ENCODE data around the gene ZNF23. TPM values are rescaled to one million over a fixed set of nuclear protein-coding genes. Genes with fewer than 3 reads are reported as not detected.

ZNF23 gene
- total RNA-seq, 1 experiment from 2014 or later = 9.6 TPM

GRCh38 chr16:71453036-71453435 is 9.0 kb downstream of the ZNF23 start:
- no peaks in the 10 kb centered on the region for H3K4me1 Mint-ChIP-seq
- TF ChIP-seq, protein P1, sequence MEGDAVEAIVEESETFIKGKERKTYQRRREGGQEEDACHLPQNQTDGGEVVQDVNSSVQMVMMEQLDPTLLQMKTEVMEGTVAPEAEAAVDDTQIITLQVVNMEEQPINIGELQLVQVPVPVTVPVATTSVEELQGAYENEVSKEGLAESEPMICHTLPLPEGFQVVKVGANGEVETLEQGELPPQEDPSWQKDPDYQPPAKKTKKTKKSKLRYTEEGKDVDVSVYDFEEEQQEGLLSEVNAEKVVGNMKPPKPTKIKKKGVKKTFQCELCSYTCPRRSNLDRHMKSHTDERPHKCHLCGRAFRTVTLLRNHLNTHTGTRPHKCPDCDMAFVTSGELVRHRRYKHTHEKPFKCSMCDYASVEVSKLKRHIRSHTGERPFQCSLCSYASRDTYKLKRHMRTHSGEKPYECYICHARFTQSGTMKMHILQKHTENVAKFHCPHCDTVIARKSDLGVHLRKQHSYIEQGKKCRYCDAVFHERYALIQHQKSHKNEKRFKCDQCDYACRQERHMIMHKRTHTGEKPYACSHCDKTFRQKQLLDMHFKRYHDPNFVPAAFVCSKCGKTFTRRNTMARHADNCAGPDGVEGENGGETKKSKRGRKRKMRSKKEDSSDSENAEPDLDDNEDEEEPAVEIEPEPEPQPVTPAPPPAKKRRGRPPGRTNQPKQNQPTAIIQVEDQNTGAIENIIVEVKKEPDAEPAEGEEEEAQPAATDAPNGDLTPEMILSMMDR (conservative IDR thresholded peaks at IDR 0.05) = no peak
- H3K4me2 ChIP-seq (ENCODE audit: insufficient read depth, insufficient read length, low read length) = no peak overlapping the region
- H3K23me2 ChIP-seq (ENCODE audit: insufficient read length, low read depth, low read length, poor library complexity, severe bottlenecking) = no peaks in the 10 kb centered on the region
- H2BK5ac ChIP-seq (ENCODE audit: insufficient read length, low read length) = no peak overlapping the region
- no peaks in the 10 kb centered on the region; the same call in 1 of the 2 replicates for H3K79me2 ChIP-seq (ENCODE audit: insufficient read depth, low read length)
- no peak overlapping the region for H2AK5ac ChIP-seq (ENCODE audit: insufficient read length, low read length)
- no peaks in the 10 kb centered on the region for H4K20me1 ChIP-seq (ENCODE audit: control insufficient read depth, insufficient read depth, insufficient read length)
- H4K91ac ChIP-seq (ENCODE audit: insufficient read length, low read depth, low read length) = no peak overlapping the region
- H2BK12ac ChIP-seq (ENCODE audit: insufficient read length, low read depth, low read length) = no peak overlapping the region
- H3K9me3 Mint-ChIP-seq = peaks cover 48 to 65% of the 10 kb centered on the region in 2 experiments
- H3K14ac ChIP-seq (ENCODE audit: insufficient read depth, low read length) = no peak overlapping the region
- no peak overlapping the region for H3K56ac ChIP-seq (ENCODE audit: insufficient read length, low read depth, low read length)
- peaks cover 81 to 85% (median 82%) of the 10 kb centered on the region in 3 experiments for H3K36me3 Mint-ChIP-seq (ENCODE audit: insufficient read depth in 1 of 3, low read depth in 3 of 3)
- no peak overlapping the region for H2AFZ ChIP-seq (ENCODE audit: low read length)
- no peaks in the 10 kb centered on the region; the same call in 1 of the 2 replicates for H3K27me3 Mint-ChIP-seq (ENCODE audit: low read depth)
- H2BK120ac ChIP-seq (ENCODE audit: low read depth, low read length, poor library complexity, severe bottlenecking) = no peak overlapping the region
- H2BK20ac ChIP-seq (ENCODE audit: low read depth, low read length, poor library complexity, severe bottlenecking) = no peak overlapping the region
- H3K27ac Mint-ChIP-seq = no peak overlapping the region
- no peak overlapping the region for H3K18ac ChIP-seq (ENCODE audit: insufficient read length, low read depth, low read length)
- H3K27me3 ChIP-seq (ENCODE audit: insufficient read depth, low read length) = no peaks in the 10 kb centered on the region
- no peaks in the 10 kb centered on the region for H3K4me1 ChIP-seq (ENCODE audit: insufficient read depth, low read length)
- H3K27ac ChIP-seq (ENCODE audit: insufficient read length, low read depth, low read length) = no peak overlapping the region
- H3K79me1 ChIP-seq (ENCODE audit: insufficient read depth, low read depth, low read length, poor library complexity, severe bottlenecking) = no peaks in the 10 kb centered on the region
- peaks cover 38% of the 10 kb centered on the region for H3K9me3 ChIP-seq (ENCODE audit: control insufficient read depth, low read depth, low read length)
- H3K4me3 Mint-ChIP-seq = no peak overlapping the region
- no peak overlapping the region for H4K8ac ChIP-seq (replicated peaks; ENCODE audit: insufficient read length, low read depth, low read length)
- DNase-seq = no peak
- no peak overlapping the region for H2BK15ac ChIP-seq (ENCODE audit: low read depth, low read length)
- no peak overlapping the region for H3K9ac ChIP-seq (ENCODE audit: extremely low read depth, insufficient read length, low read length)
- no peak overlapping the region for H3K4ac ChIP-seq (ENCODE audit: low read depth, low read length)
- no peak overlapping the region for H4K5ac ChIP-seq (ENCODE audit: insufficient read length, low read depth, low read length)
- H3T11ph ChIP-seq (ENCODE audit: low read length) = no peak overlapping the region
- H3K23ac ChIP-seq (ENCODE audit: insufficient read length, low read depth, low read length) = no peak overlapping the region
